GM19035 (cell line): ENCODE results near the gene GARIN5B.
"Not testable (repeated sequence)": the region's sequence is repeated elsewhere in the genome, so short reads cannot be mapped to it uniquely, and the experiment has no call there.

Source experiments
- ATAC-seq: cut with Tn5 transposase; IDR thresholded peaks from one replicate; pipeline ENCODE4 v1.9.1; 2021; ENCODE audit not compliant: unreplicated experiment

Gene GARIN5B

GRCh38 chr19:55362990-55363716, at the start of gene GARIN5B:
TSS of gene GARIN5B (minus strand) at chr19:55363260. CDS start at chr19:55363066, 194 bp downstream.
- no peak for ATAC-seq

GRCh38 chr19:55410168-55410567, 47.1 kb upstream of the GARIN5B start:
- ATAC-seq = no peak

GRCh38 chr19:55409179-55409578, 46.1 kb upstream of the GARIN5B start:
- ATAC-seq = not testable (repeated sequence)

- ATAC-seq = no peak
These were observed 45.4 kb upstream of the GARIN5B start for GRCh38 chr19:55408533-55408872.

GRCh38 chr19:55407800-55408532, 44.9 kb upstream of the GARIN5B start:
- ATAC-seq = peak; percentile 78

- not testable (repeated sequence) for ATAC-seq
These were observed 44.4 kb upstream of the GARIN5B start, which contains the start of gene UBE2S for GRCh38 chr19:55407550-55407799. TSS of gene UBE2S (minus strand) at chr19:55407788. CDS start at chr19:55407589, 199 bp downstream.

GRCh38 chr19:55406826-55407549, 43.9 kb upstream of the GARIN5B start:
- no peak for ATAC-seq

- no peak for ATAC-seq
These were observed 43.2 kb upstream of the GARIN5B start for GRCh38 chr19:55406091-55406825.

GRCh38 chr19:55405638-55406037, 42.6 kb upstream of the GARIN5B start:
- no peak for ATAC-seq

GRCh38 chr19:55402509-55402908, 39.4 kb upstream of the GARIN5B start:
- ATAC-seq = no peak

GRCh38 chr19:55401390-55401789, 38.3 kb upstream of the GARIN5B start:
- ATAC-seq = not testable (repeated sequence)

- no peak for ATAC-seq
These were observed 37.4 kb upstream of the GARIN5B start for GRCh38 chr19:55400281-55401087.

GRCh38 chr19:55398200-55398925, 35.3 kb upstream of the GARIN5B start:
- no peak for ATAC-seq

- ATAC-seq = no peak
These were observed 30.0 kb upstream of the GARIN5B start for GRCh38 chr19:55392820-55393761.

- no peak for ATAC-seq
These were observed 28.9 kb upstream of the GARIN5B start for GRCh38 chr19:55391702-55392615.

- ATAC-seq = no peak
These were observed 28.2 kb upstream of the GARIN5B start for GRCh38 chr19:55391191-55391670.

- ATAC-seq = no peak
These were observed 27.4 kb upstream of the GARIN5B start for GRCh38 chr19:55390461-55390880.
